A549 (cell line): Measurements from ENCODE around the gene OR2V1.

ENCODE experiments used
- CBX8 ChIP-seq: fragments of 200-600 bp; sonication (generic); IDR thresholded peaks from 2 replicates; pipeline ENCODE4 v1.6.1; 2016
- POLR2A ChIP-seq: IDR thresholded peaks from 2 replicates; pipeline ENCODE4 v1.6.1; 2012; ENCODE audit warnings: mild to moderate bottlenecking, low read length
- REST ChIP-seq: fragments of 200-600 bp; sonication (generic); IDR thresholded peaks from 2 replicates; pipeline ENCODE4 v1.6.1; 2016; ENCODE audit warnings: antibody characterized with exemption, mild to moderate bottlenecking, moderate library complexity
- USF2 ChIP-seq: fragments of 450-650 bp; IDR thresholded peaks from 2 replicates; pipeline ENCODE4 v1.6.1; 2014; ENCODE audit warnings: antibody characterized with exemption
- TF ChIP-seq, protein P1 (sequence below): fragments of >200 bp; sonication (Bioruptor Twin); formaldehyde crosslinking; IDR thresholded peaks from 3 replicates; pipeline ENCODE4 v1.5.1; 2016
- TF ChIP-seq, protein P2 (sequence below): IDR thresholded peaks from 2 replicates; pipeline ENCODE4 v1.6.1; 2012

GRCh38 chr5:181151146-181151545 lies 20.2 kb upstream of the OR2V1 start:
- TF ChIP-seq, protein P1, sequence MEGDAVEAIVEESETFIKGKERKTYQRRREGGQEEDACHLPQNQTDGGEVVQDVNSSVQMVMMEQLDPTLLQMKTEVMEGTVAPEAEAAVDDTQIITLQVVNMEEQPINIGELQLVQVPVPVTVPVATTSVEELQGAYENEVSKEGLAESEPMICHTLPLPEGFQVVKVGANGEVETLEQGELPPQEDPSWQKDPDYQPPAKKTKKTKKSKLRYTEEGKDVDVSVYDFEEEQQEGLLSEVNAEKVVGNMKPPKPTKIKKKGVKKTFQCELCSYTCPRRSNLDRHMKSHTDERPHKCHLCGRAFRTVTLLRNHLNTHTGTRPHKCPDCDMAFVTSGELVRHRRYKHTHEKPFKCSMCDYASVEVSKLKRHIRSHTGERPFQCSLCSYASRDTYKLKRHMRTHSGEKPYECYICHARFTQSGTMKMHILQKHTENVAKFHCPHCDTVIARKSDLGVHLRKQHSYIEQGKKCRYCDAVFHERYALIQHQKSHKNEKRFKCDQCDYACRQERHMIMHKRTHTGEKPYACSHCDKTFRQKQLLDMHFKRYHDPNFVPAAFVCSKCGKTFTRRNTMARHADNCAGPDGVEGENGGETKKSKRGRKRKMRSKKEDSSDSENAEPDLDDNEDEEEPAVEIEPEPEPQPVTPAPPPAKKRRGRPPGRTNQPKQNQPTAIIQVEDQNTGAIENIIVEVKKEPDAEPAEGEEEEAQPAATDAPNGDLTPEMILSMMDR: no peak; the same call in 2 of the 3 replicates
- TF ChIP-seq USF2 (no peak), POLR2A (no peak), REST (no peak), CBX8 (no peak)
- TF ChIP-seq, protein P2, sequence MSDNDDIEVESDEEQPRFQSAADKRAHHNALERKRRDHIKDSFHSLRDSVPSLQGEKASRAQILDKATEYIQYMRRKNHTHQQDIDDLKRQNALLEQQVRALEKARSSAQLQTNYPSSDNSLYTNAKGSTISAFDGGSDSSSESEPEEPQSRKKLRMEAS: no peak
